Fibroblast of lung (primary cell): ENCODE measurements around the gene CHST13. TPM values are rescaled to one million over a fixed set of nuclear protein-coding genes. Genes with fewer than 3 reads are reported as not detected.

Experiments used
- DNase-seq, 2 donors: peaks; one replicate each; pipeline versions ENCODE4 v3.0.0 to v3.0.0-alpha.2; 2010; ENCODE audit warnings: low read depth in 2 of 2
- H2AFZ ChIP-seq: 2 replicates; pipeline ENCODE4 v1.5.1; 2012; ENCODE audit warnings: low read length, control low read depth, inconsistent platforms
- H3K27ac ChIP-seq: 2 replicates; pipeline ENCODE4 v1.5.1; 2011; ENCODE audit warnings: low read length, control low read depth; ENCODE audit not compliant: insufficient read depth
- H3K27me3 ChIP-seq: 2 replicates; pipeline ENCODE4 v1.5.1; 2011; ENCODE audit warnings: mild to moderate bottlenecking, low read length; ENCODE audit not compliant: control insufficient read depth, insufficient read depth
- H3K36me3 ChIP-seq: 2 replicates; pipeline ENCODE4 v1.5.1; 2011; ENCODE audit warnings: low read length; ENCODE audit not compliant: control insufficient read depth, insufficient read depth
- H3K4me1 ChIP-seq: 2 replicates; pipeline ENCODE4 v1.5.1; 2011; ENCODE audit warnings: low read length; ENCODE audit not compliant: control insufficient read depth, insufficient read depth; ENCODE audit errors: extremely low read depth
- H3K4me2 ChIP-seq: 2 replicates; pipeline ENCODE4 v1.5.1; 2011; ENCODE audit warnings: low read length, control low read depth; ENCODE audit not compliant: insufficient read depth; ENCODE audit errors: extremely low read depth
- H3K4me3 ChIP-seq, 4 experiments: fragments of 200-600 bp in 1 of 4; sonication (generic) in 1 of 4; replicated peaks in 1 of 4; 2 replicates each; pipeline ENCODE4 v1.5.1; 2011 to 2016; ENCODE audit warnings: low read length in 4 of 4, low read depth in 3 of 4, mild to moderate bottlenecking in 3 of 4, control low read depth in 2 of 4, inconsistent platforms in 1 of 4, mixed read lengths in 1 of 4; ENCODE audit not compliant: insufficient read depth in 1 of 4; ENCODE audit errors: control extremely low read depth in 1 of 4
- H3K79me2 ChIP-seq: 2 replicates; pipeline ENCODE4 v1.5.1; 2012; ENCODE audit warnings: mild to moderate bottlenecking, low read length, inconsistent platforms; ENCODE audit not compliant: control insufficient read depth, insufficient read depth
- H3K9ac ChIP-seq: 2 replicates; pipeline ENCODE4 v1.5.1; 2011; ENCODE audit warnings: mild to moderate bottlenecking, low read length, control low read depth; ENCODE audit not compliant: insufficient read depth
- H3K9me3 ChIP-seq: 2 replicates; pipeline ENCODE4 v1.5.1; 2012; ENCODE audit warnings: low read depth, low read length; ENCODE audit not compliant: control insufficient read depth, insufficient read depth
- H4K20me1 ChIP-seq: 2 replicates; pipeline ENCODE4 v1.5.1; 2011; ENCODE audit warnings: low read length; ENCODE audit not compliant: control insufficient read depth, insufficient read depth; ENCODE audit errors: extremely low read depth
- CTCF ChIP-seq, 2 donors: IDR thresholded peaks in 1 of 2; conservative IDR thresholded peaks in 1 of 2; 1 replicate in 1 of 2; 2 replicates in 1 of 2; pipeline ENCODE4 v1.5.1; 2011 to 2012; ENCODE audit warnings: low read length in 2 of 2, control low read depth in 1 of 2, inconsistent platforms in 1 of 2, low read depth in 1 of 2, mild to moderate bottlenecking in 1 of 2
- EZH2 ChIP-seq: IDR thresholded peaks from 2 replicates; pipeline ENCODE4 v1.5.1; 2012; ENCODE audit warnings: low read length, control low read depth, mild to moderate bottlenecking; ENCODE audit errors: missing control alignments
- polyA minus RNA-seq: library from RNA; depleted of rRNA, polyadenylated mRNA; stranded (reverse); fragments of >200 nt; gene quantifications from 2 replicates; pipeline ENCODE4 v1.2.3, GENCODE V29; 2011; ENCODE audit warnings: low replicate concordance
- polyA plus RNA-seq, 2 donors: library from polyadenylated mRNA; depleted of rRNA in 1 of 2; stranded (reverse) in 1 of 2; unstranded in 1 of 2; fragments of >200 nt; gene quantifications; 2 replicates each; pipeline ENCODE4 v1.2.1, GENCODE V29; 2011 to 2012; ENCODE audit warnings: missing spikeins in 1 of 2
- total RNA-seq: library from RNA; depleted of rRNA; stranded (reverse); fragments of >200 nt; gene quantifications from 2 replicates; pipeline ENCODE4 v1.2.1, GENCODE V29; 2014

CHST13 gene
- under 0.01 TPM in 2 replicates for total RNA-seq
- polyA plus RNA-seq: not detected in 2 replicates
- polyA plus RNA-seq (2012): 0.06 TPM in 1 of 2 replicates, not detected in the other
- not detected in 2 replicates for polyA minus RNA-seq

- H3K27me3 ChIP-seq: peaks cover 14% of the 10 kb centered on the region
- no peaks in the 10 kb centered on the region for H4K20me1 ChIP-seq
- DNase-seq: peak; percentile 12 to 60
- no peak within 1 kb of the TSS for H2AFZ ChIP-seq
- H3K4me2 ChIP-seq: peak within 1 kb of the TSS; percentile 71
- H3K36me3 ChIP-seq: no peaks in the 10 kb centered on the region
- H3K9me3 ChIP-seq: no peaks in the 10 kb centered on the region
- no peaks in the 10 kb centered on the region for H3K79me2 ChIP-seq
- no peak within 1 kb of the TSS for H3K27ac ChIP-seq
- no peak for TF ChIP-seq CTCF (conservative IDR thresholded peaks at IDR 0.05 in 1 of 2, IDR thresholded peaks at IDR 0.05 in 1 of 2; ENCODE audit: low read depth in 1 of 2, low read length in 2 of 2)
- no peak for TF ChIP-seq EZH2
- H3K9ac ChIP-seq: no peak within 1 kb of the TSS
- H3K4me1 ChIP-seq: no peaks in the 10 kb centered on the region
- peak within 1 kb of the TSS in 2 of 4 experiments; percentile 10 to 28 for H3K4me3 ChIP-seq
Measured at GRCh38 chr3:126523745-126524428, at the start of gene CHST13. CHST13 (plus strand) TSS chr3:126524155; CDS start chr3:126524333, 178 bp downstream.

GRCh38 chr3:126474498-126475412 is 49.2 kb upstream of the CHST13 start:
- Histone ChIP-seq H3K4me1 (peaks cover 7% of the 10 kb centered on the region), H2AFZ (no peak overlapping the region), H3K36me3 (no peaks in the 10 kb centered on the region), H3K27me3 (no peaks in the 10 kb centered on the region), H3K9ac (peak overlapping the region; percentile 82), H4K20me1 (no peaks in the 10 kb centered on the region), H3K9me3 (no peaks in the 10 kb centered on the region), H3K4me3 (peak overlapping the region; percentile 58 to 84 (median 72)), H3K79me2 (peaks cover 32% of the 10 kb centered on the region), H3K27ac (peak overlapping the region; percentile 68), H3K4me2 (peak overlapping the region; percentile 49)
- TF ChIP-seq CTCF (conservative IDR thresholded peaks at IDR 0.05 in 1 of 2, IDR thresholded peaks at IDR 0.05 in 1 of 2; ENCODE audit: low read depth in 1 of 2, low read length in 2 of 2): no peak
- TF ChIP-seq EZH2: no peak
- peak; percentile 41 to 53 for DNase-seq
